SK-N-MC (cell line): ENCODE data around the gene FEM1B.

ENCODE experiments used
- DNase-seq: peaks from one replicate; pipeline ENCODE4 v3.0.0-alpha.2; 2011; ENCODE audit warnings: low read depth, low spot score
- H3K27ac ChIP-seq: fragments of 200-600 bp; sonication (generic); 2 replicates; pipeline ENCODE4 v1.5.1; 2016; ENCODE audit warnings: mixed run types
- H3K36me3 ChIP-seq: fragments of 200-600 bp; sonication (generic); 2 replicates; pipeline ENCODE4 v1.6.1; 2017; ENCODE audit warnings: antibody characterized with exemption, low read length, mixed read lengths; ENCODE audit not compliant: insufficient read depth
- H3K4me3 ChIP-seq: fragments of 200-600 bp; sonication (generic); 2 replicates; pipeline ENCODE4 v1.5.1; 2016
- H3K9ac ChIP-seq: fragments of 200-600 bp; sonication (generic); 2 replicates; pipeline ENCODE4 v1.8.0; 2017; ENCODE audit warnings: mixed run types, mixed read lengths; ENCODE audit not compliant: insufficient read length
- H3K9me3 ChIP-seq: fragments of 200-600 bp; sonication (generic); 2 replicates; pipeline ENCODE4 v1.6.1; 2017; ENCODE audit warnings: low read depth, mild to moderate bottlenecking, antibody characterized with exemption, low read length, moderate library complexity, mixed read lengths
- EZH2 ChIP-seq: fragments of 200-600 bp; sonication (generic); IDR thresholded peaks from one replicate; pipeline ENCODE4 v1.6.1; 2017; ENCODE audit warnings: antibody characterized with exemption
- FOXP2 ChIP-seq: optimal IDR thresholded peaks from 2 replicates; pipeline ENCODE3; 2011; ENCODE audit warnings: mild to moderate bottlenecking, moderate library complexity; ENCODE audit not compliant: insufficient read depth; ENCODE audit errors: extremely low read length, control extremely low read depth
- POLR2AphosphoS5 ChIP-seq: IDR thresholded peaks from 2 replicates; pipeline ENCODE4 v1.6.1; 2012; ENCODE audit warnings: mild to moderate bottlenecking, low read depth, low read length, borderline replicate concordance

FEM1B gene

GRCh38 chr15:68277603-68278344 is at the start of gene FEM1B:
FEM1B (plus strand) TSS chr15:68277745; CDS start chr15:68278418, 673 bp downstream.
- TF ChIP-seq EZH2 (no peak), POLR2AphosphoS5 (peak; percentile 91), FOXP2 (peak; percentile 49)
- peaks cover 13% of the 10 kb centered on the region for H3K36me3 ChIP-seq
- peak within 1 kb of the TSS; percentile 88 for H3K27ac ChIP-seq
- H3K4me3 ChIP-seq, result peak within 1 kb of the TSS; percentile 95
- no peaks in the 10 kb centered on the region for H3K9me3 ChIP-seq
- peak within 1 kb of the TSS; percentile 94 for H3K9ac ChIP-seq
- DNase-seq, result peak; percentile 72

GRCh38 chr15:68228143-68228970 is 49.2 kb upstream of the FEM1B start:
- H3K9me3 ChIP-seq, result no peaks in the 10 kb centered on the region
- peak overlapping the region; percentile 78 for H3K4me3 ChIP-seq
- DNase-seq, result no peak
- peaks cover 3% of the 10 kb centered on the region; the same call in 1 of the 2 replicates for H3K36me3 ChIP-seq
- no peak overlapping the region for H3K27ac ChIP-seq
- TF ChIP-seq POLR2AphosphoS5, result no peak
- TF ChIP-seq FOXP2, result no peak
- TF ChIP-seq EZH2, result no peak
- peak overlapping the region; percentile 80 for H3K9ac ChIP-seq

- H3K4me3 ChIP-seq, result peak overlapping the region; percentile 78
- no peaks in the 10 kb centered on the region for H3K36me3 ChIP-seq
- DNase-seq, result no peak
- TF ChIP-seq EZH2 (no peak), POLR2AphosphoS5 (no peak), FOXP2 (no peak)
- no peak overlapping the region; the same call in 1 of the 2 replicates for H3K27ac ChIP-seq
- H3K9ac ChIP-seq, result peak overlapping the region; percentile 80
- H3K9me3 ChIP-seq, result no peaks in the 10 kb centered on the region
These were observed 48.6 kb upstream of the FEM1B start for GRCh38 chr15:68228971-68229385.

GRCh38 chr15:68229386-68230156 is 48.0 kb upstream of the FEM1B start, which contains the start of gene CLN6:
CLN6 (minus strand) TSS chr15:68229728; CDS start chr15:68229584, 144 bp downstream.
- no peak for DNase-seq

GRCh38 chr15:68230157-68231100 is 47.1 kb upstream of the FEM1B start:
- Histone ChIP-seq H3K9me3 (no peaks in the 10 kb centered on the region), H3K9ac (peak overlapping the region; percentile 80), H3K36me3 (no peaks in the 10 kb centered on the region), H3K4me3 (peak overlapping the region; percentile 78), H3K27ac (no peak overlapping the region)
- no peak for DNase-seq
- no peak for TF ChIP-seq FOXP2
- no peak for TF ChIP-seq POLR2AphosphoS5
- TF ChIP-seq EZH2, result no peak

More at GRCh38 chr15:68229386-68230156, 48.0 kb upstream of the FEM1B start, which contains the start of gene CLN6:
- no peaks in the 10 kb centered on the region for H3K36me3 ChIP-seq
- H3K9ac ChIP-seq, result peak within 1 kb of the TSS; percentile 80
- H3K27ac ChIP-seq, result peak within 1 kb of the TSS; percentile 48; the same call in 1 of the 2 replicates
- peak within 1 kb of the TSS; percentile 78 for H3K4me3 ChIP-seq
- TF ChIP-seq EZH2, result no peak
- TF ChIP-seq FOXP2, result no peak
- peak; percentile 85 for TF ChIP-seq POLR2AphosphoS5
- no peaks in the 10 kb centered on the region for H3K9me3 ChIP-seq

GRCh38 chr15:68231102-68231818 is 46.3 kb upstream of the FEM1B start:
- TF ChIP-seq EZH2 (no peak), FOXP2 (no peak), POLR2AphosphoS5 (no peak)
- Histone ChIP-seq H3K36me3 (no peaks in the 10 kb centered on the region), H3K9me3 (no peaks in the 10 kb centered on the region), H3K27ac (no peak overlapping the region), H3K9ac (no peak overlapping the region), H3K4me3 (no peak overlapping the region)
- no peak for DNase-seq

- no peak overlapping the region for H3K27ac ChIP-seq
- H3K9me3 ChIP-seq, result no peaks in the 10 kb centered on the region
- H3K4me3 ChIP-seq, result no peak overlapping the region
- H3K36me3 ChIP-seq, result no peaks in the 10 kb centered on the region
- TF ChIP-seq POLR2AphosphoS5 (no peak), EZH2 (no peak), FOXP2 (no peak)
- DNase-seq, result no peak
- no peak overlapping the region for H3K9ac ChIP-seq
These were observed 45.1 kb upstream of the FEM1B start for GRCh38 chr15:68232449-68232848.

- Histone ChIP-seq H3K36me3 (no peaks in the 10 kb centered on the region), H3K27ac (no peak overlapping the region), H3K4me3 (no peak overlapping the region), H3K9ac (no peak overlapping the region), H3K9me3 (no peaks in the 10 kb centered on the region)
- TF ChIP-seq POLR2AphosphoS5 (no peak), FOXP2 (no peak), EZH2 (no peak)
- DNase-seq, result no peak
These were observed 44.6 kb upstream of the FEM1B start for GRCh38 chr15:68232937-68233336.
